Left ventricle myocardium inferior (tissue), 1 donor: ENCODE results near the gene TNFRSF8. TPM values are rescaled to one million over a fixed set of nuclear protein-coding genes. Genes with fewer than 3 reads are reported as not detected.

Source experiments
- DNase-seq: peaks from one replicate; pipeline ENCODE4 v3.0.0-alpha.2; 2020
- H3K27ac ChIP-seq: fragments of 200-600 bp; replicated peaks from 2 replicates; pipeline ENCODE4 v1.8.0; 2021
- H3K27me3 ChIP-seq: fragments of 200-600 bp; 2 replicates; pipeline ENCODE4 v1.8.0; 2021; ENCODE audit warnings: low read depth
- H3K36me3 ChIP-seq: fragments of 200-600 bp; 2 replicates; pipeline ENCODE4 v1.8.0; 2021
- H3K4me1 ChIP-seq: fragments of 200-600 bp; 2 replicates; pipeline ENCODE4 v1.8.0; 2021
- H3K4me3 ChIP-seq: fragments of 200-600 bp; 2 replicates; pipeline ENCODE4 v1.8.0; 2021; ENCODE audit warnings: mild to moderate bottlenecking, moderate library complexity
- H3K9me3 ChIP-seq: fragments of 200-600 bp; replicated peaks from 2 replicates; pipeline ENCODE4 v1.8.0; 2021
- intact Hi-C: fragments of 100-400 bp; cut with micrococcal nuclease; formaldehyde crosslinking; loops from one replicate; pipeline ENCODE4 v1.11.0; 2022
- total RNA-seq: library from RNA; stranded (reverse); fragmentation: NEBNext Ultra II Directional; extraction: Animal tissue kit (Norgen Biotek cat#: 25700); gene quantifications from one replicate; pipeline ENCODE4 v1.2.1, GENCODE V29; 2021
- TF ChIP-seq, protein P1 (sequence below): fragments of 200-600 bp; IDR thresholded peaks from 2 replicates; pipeline ENCODE4 v1.8.0; 2021; ENCODE audit warnings: antibody characterized with exemption, mild to moderate bottlenecking, borderline replicate concordance
- donor health status: DM: no; HTN: yes; CAD: no; lungs with severe emphysema.

Gene TNFRSF8
- total RNA-seq, 1 donor from 2014 or later = 0.82 TPM

DNA sequence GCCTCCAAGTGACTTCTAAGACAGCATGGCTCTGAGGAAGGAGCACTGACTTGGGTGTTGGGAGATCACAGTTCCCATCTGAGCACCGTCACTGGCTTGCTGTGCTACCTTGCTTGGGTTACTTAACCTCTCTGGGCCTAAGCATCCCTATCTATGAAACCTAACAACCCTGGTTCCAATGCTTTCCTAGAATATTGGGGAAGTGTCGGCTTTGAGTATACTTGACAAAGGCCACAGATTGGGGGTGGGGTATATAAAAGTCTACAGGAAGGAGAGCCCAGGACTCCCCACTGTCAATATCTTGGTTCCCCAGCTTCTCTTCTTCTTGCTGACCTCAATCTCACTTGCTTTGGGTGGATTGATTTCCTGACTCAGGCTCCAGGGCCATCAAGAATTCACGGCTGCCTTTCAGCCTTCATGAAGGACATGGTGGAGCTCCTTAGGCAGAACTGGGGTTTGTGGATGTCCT, 110.0 kb downstream of the TNFRSF8 start:
- peaks cover 97% of the 10 kb centered on the region for H3K4me1 ChIP-seq
- H3K27ac ChIP-seq = peak overlapping the region; percentile 94
- H3K9me3 ChIP-seq = no peaks in the 10 kb centered on the region
- peaks cover 9% of the 10 kb centered on the region for H3K27me3 ChIP-seq
- H3K36me3 ChIP-seq = no peaks in the 10 kb centered on the region
- H3K4me3 ChIP-seq = peak overlapping the region; percentile 38
- TF ChIP-seq, protein P1, sequence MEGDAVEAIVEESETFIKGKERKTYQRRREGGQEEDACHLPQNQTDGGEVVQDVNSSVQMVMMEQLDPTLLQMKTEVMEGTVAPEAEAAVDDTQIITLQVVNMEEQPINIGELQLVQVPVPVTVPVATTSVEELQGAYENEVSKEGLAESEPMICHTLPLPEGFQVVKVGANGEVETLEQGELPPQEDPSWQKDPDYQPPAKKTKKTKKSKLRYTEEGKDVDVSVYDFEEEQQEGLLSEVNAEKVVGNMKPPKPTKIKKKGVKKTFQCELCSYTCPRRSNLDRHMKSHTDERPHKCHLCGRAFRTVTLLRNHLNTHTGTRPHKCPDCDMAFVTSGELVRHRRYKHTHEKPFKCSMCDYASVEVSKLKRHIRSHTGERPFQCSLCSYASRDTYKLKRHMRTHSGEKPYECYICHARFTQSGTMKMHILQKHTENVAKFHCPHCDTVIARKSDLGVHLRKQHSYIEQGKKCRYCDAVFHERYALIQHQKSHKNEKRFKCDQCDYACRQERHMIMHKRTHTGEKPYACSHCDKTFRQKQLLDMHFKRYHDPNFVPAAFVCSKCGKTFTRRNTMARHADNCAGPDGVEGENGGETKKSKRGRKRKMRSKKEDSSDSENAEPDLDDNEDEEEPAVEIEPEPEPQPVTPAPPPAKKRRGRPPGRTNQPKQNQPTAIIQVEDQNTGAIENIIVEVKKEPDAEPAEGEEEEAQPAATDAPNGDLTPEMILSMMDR = no peak
- intact Hi-C loops = no loop called here
- no peak for DNase-seq

- intact Hi-C loops = no loop called here
- H3K36me3 ChIP-seq = no peaks in the 10 kb centered on the region
- peaks cover 10% of the 10 kb centered on the region for H3K27me3 ChIP-seq
- TF ChIP-seq, protein P1 = no peak
- H3K27ac ChIP-seq = peak overlapping the region; percentile 94
- peak; percentile 46 for DNase-seq
- H3K9me3 ChIP-seq = no peaks in the 10 kb centered on the region
- H3K4me1 ChIP-seq = peaks cover 99% of the 10 kb centered on the region
- peak overlapping the region; percentile 38 for H3K4me3 ChIP-seq
Observed at GRCh38 chr1:12173631-12174121, 110.6 kb downstream of the TNFRSF8 start.

- Histone ChIP-seq H3K36me3 (no peaks in the 10 kb centered on the region), H3K9me3 (no peaks in the 10 kb centered on the region), H3K27ac (peak overlapping the region; percentile 94), H3K4me1 (peaks cover 99% of the 10 kb centered on the region), H3K4me3 (peak overlapping the region; percentile 4), H3K27me3 (peaks cover 14% of the 10 kb centered on the region)
- peak; percentile 85 for DNase-seq
- TF ChIP-seq, protein P1 = no peak
- intact Hi-C loops = no loop called here
Observed at GRCh38 chr1:12174924-12175810, 112.1 kb downstream of the TNFRSF8 start.

- H3K36me3 ChIP-seq = no peaks in the 10 kb centered on the region
- TF ChIP-seq, protein P1 = no peak
- no peaks in the 10 kb centered on the region for H3K9me3 ChIP-seq
- peak overlapping the region; percentile 94 for H3K27ac ChIP-seq
- H3K4me1 ChIP-seq = peaks cover 99% of the 10 kb centered on the region
- no peak overlapping the region for H3K4me3 ChIP-seq
- intact Hi-C loops = no loop called here
- peaks cover 14% of the 10 kb centered on the region for H3K27me3 ChIP-seq
- DNase-seq = no peak
Observed at GRCh38 chr1:12176298-12177118, 113.4 kb downstream of the TNFRSF8 start.
